Endometrial microvascular endothelial cells (primary cell): ENCODE results near the gene DFFB. TPM values are rescaled to one million over a fixed set of nuclear protein-coding genes. Genes with fewer than 3 reads are reported as not detected.
"Not testable (repeated sequence)": the region's sequence is repeated elsewhere in the genome, so short reads cannot be mapped to it uniquely, and the experiment has no call there.

Experiments used
- in situ Hi-C: cut with HindIII; loops from 2 replicates; pipeline ENCODE4 v1.10.0; 2017; ENCODE audit warnings: low sequenced_read_pairs, low pct_unique_long_range_greater_than_20kb; ENCODE audit errors: inconsistent ontology term
- total RNA-seq: library from RNA; depleted of rRNA; stranded (reverse); fragments of >200 nt; gene quantifications from one replicate; pipeline ENCODE4 v1.2.3, GENCODE V29; 2015; ENCODE audit errors: inconsistent ontology term

DFFB gene, protein sequence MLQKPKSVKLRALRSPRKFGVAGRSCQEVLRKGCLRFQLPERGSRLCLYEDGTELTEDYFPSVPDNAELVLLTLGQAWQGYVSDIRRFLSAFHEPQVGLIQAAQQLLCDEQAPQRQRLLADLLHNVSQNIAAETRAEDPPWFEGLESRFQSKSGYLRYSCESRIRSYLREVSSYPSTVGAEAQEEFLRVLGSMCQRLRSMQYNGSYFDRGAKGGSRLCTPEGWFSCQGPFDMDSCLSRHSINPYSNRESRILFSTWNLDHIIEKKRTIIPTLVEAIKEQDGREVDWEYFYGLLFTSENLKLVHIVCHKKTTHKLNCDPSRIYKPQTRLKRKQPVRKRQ
- total RNA-seq, result 20.2 TPM

DNA sequence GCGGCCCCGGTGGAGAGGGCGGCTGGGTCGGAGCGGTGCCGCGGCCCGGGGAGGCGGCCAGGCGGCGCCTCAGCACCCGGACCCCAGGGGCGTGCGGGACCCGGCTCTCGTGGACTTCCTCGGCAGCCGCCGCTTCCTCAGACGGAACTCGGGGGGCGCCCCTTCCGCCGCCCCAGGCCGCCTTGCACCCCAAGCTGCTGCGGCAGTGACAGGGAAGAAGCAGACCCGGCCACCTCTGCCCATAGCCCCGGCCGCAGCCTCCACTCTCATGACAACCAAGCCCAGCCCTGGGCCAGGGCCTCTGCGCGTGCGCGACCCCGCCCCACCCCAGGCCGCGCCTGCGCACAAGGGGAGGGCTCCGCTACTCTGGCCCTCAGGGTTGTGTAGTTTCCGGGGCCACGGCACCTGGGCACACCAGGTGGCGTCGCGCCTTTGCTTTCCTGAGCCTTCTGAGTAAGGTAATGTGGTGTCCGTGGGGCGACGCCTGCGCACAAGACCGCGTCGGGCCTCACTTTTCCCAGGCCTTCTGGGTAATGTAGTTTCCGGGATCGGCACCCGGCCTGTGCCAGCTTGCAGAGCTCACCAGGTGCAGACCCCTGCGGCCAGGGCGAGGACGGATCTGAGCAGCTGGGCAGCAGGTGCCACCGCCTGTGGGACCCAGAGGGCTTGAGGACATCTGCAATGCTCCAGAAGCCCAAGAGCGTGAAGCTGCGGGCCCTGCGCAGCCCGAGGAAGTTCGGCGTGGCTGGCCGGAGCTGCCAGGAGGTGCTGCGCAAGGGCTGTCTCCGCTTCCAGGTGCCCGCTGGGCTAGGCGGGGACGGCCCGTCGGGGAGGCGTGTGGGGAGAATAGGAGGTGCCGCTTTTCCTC lies at the start of gene DFFB, which contains the start of gene CEP104:
Gene DFFB (plus strand): TSS at position 554 of the 868 bp plus-strand sequence. CDS start 128 bp downstream, at position 682.
Gene CEP104 (minus strand): TSS at position 289 of the 868 bp plus-strand sequence. CDS start 4,804 bp downstream, outside the sequence.
- in situ Hi-C loops, result no loop called here

- in situ Hi-C loops, result no loop called here
These were observed 49.5 kb upstream of the DFFB start for GRCh38 chr1:3807769-3808168.

GRCh38 chr1:3809680-3810079 lies 47.6 kb upstream of the DFFB start:
- in situ Hi-C loops, result no loop called here

DNA sequence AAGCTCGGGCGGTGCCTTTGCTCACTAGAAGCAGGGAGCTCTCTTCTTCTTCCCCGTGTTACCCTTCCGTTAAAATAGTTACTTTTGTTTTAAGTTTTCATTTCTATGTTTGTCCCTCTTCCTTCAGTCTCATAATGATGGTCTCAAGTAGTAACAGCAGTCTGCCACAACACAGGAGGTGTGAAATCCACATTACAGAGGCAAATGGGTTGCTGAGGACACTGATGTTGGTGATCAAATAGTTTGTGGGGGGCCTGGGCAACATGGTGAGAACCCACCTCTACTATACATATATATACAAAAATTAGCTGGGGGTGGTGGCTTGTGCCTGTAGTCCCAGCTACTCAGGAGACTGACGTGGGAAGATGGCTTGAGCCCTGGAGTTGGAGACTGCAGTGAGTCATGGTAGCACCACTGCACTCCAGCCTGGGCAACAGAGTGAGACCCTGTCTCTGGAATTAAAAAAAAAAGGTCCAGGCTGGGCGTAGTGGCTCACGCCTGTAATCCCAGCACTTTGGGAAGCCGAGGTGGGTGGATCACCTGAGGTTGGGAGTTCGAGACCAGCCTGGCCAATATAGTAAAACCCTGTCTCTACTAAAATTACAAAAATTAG lies 47.0 kb upstream of the DFFB start:
- in situ Hi-C loops, result not testable (repeated sequence)

- in situ Hi-C loops, result no loop called here
These were observed 45.7 kb upstream of the DFFB start for GRCh38 chr1:3811595-3811911.

GRCh38 chr1:3814065-3814464 lies 43.2 kb upstream of the DFFB start:
- in situ Hi-C loops, result no loop called here

- in situ Hi-C loops, result no loop called here
These were observed 42.3 kb upstream of the DFFB start for GRCh38 chr1:3814771-3815561.

DNA sequence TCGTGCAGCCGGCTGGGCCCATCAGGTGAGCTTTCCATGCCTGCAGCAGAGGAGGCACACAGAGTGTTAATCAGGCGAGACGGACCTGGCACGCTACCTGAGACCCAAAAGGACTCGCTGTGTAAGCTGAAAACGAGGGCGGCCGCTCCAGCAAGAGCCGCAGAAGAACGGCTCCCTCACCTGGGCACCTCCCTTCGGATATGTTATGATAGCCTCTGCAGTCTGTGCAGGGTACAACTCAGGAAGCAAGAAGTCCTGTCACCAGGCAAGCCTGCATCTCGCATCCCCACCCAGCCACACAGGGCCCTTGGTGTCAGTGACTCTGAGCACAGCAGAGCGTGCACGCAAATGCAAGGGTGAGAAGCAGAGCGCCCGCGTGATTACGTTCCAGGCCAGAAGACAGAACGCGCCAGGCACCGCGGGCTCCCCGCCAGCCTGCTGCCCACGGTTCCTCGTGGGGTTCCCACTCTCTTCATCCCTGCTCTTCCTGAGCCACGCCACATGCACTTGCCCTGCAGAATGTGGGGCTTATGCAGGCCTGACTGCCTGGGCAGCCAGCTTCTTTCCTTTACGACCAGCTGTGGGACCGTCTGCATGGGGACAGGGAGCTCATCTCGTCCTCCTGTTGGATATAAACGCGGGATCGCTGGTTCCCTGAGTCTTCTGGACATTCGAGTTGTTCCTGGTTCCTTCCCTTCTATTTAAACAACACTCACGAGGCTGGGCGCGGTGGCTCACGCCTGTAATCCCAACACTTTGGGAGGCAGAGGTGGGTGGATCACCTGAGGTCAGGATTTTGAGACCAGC lies 40.7 kb upstream of the DFFB start:
- in situ Hi-C loops, result no loop called here

DNA sequence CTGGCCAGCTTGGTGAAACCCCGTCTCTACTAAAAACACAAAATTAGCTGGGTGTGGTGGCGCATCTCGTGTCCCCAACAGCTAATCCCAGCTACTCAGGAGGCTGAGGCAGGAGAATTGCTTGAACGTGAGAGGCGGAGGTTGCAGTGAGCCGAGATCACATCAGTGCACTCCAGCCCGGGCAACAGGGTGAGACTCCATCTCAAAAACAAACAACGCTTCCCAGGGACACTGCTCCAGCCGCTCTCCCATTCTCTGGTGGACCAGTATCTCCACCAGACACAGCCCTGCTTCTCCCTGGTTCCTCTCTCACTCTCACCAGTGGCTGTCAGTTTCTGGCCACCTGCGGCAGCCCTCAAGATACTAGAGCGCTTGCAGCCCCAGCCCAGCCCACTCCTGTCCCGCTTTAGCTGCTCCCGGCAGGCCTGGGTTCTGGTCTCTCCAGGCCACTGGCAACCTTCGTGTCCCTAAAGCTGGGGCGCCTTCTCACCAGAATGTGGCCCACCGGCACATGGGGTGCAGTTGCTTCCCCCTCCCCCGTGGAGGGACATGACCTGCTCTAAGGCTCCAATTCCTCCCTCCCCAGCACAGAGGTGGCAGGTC lies 40.0 kb upstream of the DFFB start:
- in situ Hi-C loops, result no loop called here

DNA sequence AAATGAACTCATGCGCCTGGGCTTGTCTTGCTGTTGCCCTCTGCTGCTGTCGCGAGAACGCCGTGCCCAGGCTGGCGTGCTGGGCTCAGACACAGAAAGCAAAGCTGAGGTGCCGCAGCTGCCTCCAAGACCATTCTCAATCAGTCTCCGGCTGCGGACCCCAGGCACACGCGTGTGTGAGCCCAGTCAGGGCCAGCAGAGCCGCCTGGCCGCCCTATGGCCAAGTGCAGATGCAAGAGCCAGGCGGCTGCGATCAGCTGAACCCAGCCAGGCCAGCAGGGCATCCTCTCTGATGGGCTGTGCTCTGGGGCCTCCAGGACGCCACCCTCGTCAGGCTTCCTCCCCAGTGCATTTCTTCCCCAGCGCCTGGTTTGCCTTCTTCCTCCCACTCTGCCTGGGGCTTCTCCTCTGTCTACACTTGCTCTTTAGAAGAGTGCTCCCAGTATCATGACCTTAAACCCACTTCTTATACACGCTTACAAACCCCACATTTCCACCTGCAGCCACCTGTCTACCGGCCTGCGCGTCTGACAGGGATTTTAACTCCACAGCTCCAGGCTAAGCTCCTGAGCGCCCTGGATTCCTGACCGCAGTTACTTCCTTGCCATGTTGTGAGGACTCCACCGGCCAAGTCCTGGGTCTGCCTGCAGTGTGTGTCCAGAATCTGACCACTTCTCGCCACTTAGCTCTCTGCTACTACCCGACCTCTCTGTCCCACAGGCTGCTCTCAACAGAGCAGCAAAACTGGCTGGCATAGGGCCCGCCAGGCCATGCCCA lies 39.3 kb upstream of the DFFB start:
- in situ Hi-C loops, result no loop called here

DNA sequence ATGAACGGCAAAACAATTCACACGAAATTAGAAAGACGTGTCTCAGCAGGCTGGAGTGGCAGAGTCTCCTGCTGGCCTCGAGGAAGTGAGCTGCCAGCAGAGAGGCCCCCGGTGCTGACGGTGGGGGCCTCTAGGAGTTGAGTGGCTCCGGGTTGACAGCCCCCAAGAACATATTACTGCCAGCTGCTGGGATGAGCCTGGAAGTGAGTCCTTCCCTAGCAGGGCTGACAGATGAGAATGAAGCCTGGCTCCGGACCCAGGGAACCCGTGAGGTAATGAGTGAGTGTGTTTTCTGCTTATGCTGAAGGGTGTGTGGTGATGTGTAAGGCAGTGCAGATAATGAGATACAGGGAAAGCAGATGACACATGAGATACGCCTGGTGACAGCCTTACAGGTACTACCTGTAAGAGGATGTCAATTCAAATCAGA lies 37.5 kb upstream of the DFFB start:
- in situ Hi-C loops, result no loop called here

- in situ Hi-C loops, result no loop called here
These were observed 37.0 kb upstream of the DFFB start for GRCh38 chr1:3820316-3820715.

DNA sequence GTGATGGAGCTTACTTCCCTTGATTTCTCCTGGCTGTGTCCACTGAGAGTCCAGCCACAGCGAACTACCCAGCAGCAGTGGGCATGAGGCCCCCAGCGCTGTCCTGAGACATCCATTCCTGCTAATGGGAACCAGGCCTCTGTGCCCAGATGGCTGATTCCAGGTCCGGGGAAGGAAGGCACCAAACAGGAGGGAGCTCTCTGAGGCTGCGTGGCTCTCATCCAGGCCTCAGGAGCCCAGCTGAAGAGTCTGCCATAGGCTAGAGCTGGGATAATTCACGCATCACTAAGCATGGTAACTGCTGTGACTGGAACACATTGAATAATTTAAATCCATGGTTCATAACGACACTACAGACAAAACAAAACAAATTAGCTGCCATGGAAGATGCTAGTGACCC lies 36.3 kb upstream of the DFFB start:
- in situ Hi-C loops, result no loop called here

- in situ Hi-C loops, result no loop called here
These were observed 35.8 kb upstream of the DFFB start for GRCh38 chr1:3821447-3821846.

DNA sequence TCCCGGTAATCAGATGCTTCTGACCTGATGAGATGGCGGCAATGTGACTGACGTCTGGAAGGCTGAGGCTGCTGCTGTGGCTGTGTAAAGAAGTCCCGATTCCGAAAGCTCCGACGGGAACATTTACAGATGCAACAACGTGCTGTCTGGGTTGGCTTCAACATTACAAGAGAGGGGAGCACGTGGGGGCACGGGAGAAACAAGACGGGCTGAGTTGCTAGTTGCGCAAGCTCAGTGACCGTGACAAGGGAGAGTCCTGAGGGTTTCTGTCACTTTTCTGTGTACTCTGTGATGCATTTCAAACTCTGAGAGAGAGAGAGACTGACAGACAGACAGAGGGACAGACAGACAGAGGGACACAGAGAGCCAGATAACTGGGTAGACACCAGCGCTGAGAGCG lies 35.4 kb upstream of the DFFB start:
- in situ Hi-C loops, result no loop called here

GRCh38 chr1:3822421-3822820 lies 34.9 kb upstream of the DFFB start:
- in situ Hi-C loops, result no loop called here

DNA sequence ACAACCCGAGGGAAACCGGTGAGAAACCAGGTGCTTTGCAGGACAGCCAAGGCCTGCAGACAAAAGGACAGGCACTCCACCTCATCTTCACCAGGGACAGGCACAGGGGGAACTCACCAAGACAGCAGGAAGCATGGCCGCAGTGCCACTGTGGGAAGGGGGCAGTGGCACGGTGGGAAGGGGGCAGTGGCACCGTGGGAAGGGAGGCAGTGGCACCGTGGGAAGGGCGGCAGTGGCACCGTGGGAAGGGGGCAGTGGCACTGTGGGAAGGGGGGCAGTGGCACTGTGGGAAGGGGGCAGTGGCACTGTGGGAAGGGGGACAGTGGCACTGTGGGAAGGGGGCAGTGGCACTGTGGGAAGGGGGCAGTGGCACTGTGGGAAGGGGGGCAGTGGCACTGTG lies 32.6 kb upstream of the DFFB start:
- in situ Hi-C loops, result no loop called here
